Ascending aorta (tissue), 2 donors: Measurements from ENCODE around the gene ALKBH4. TPM values are rescaled to one million over a fixed set of nuclear protein-coding genes. Genes with fewer than 3 reads are reported as not detected.

Source experiments
- DNase-seq, 2 donors: peaks; one replicate each; pipeline ENCODE4 v3.0.0-alpha.2; 2019; ENCODE audit warnings: low spot score in 2 of 2
- H3K27ac ChIP-seq, 2 donors: fragments of 200-600 bp; sonication (generic); one replicate each; pipeline ENCODE4 v1.5.1; 2016 to 2017; ENCODE audit warnings: mild to moderate bottlenecking in 1 of 2
- H3K27me3 ChIP-seq: fragments of 200-600 bp; sonication (generic); one replicate; pipeline ENCODE4 v1.5.1; 2017
- H3K36me3 ChIP-seq, 2 donors: fragments of 200-600 bp; sonication (generic); one replicate each; pipeline ENCODE4 v1.5.1; 2016
- H3K4me1 ChIP-seq, 2 donors: fragments of 200-600 bp; sonication (generic); one replicate each; pipeline ENCODE4 v1.5.1; 2016 to 2017; ENCODE audit warnings: mild to moderate bottlenecking in 1 of 2
- H3K4me3 ChIP-seq, 2 donors: fragments of 200-600 bp; sonication (generic); one replicate each; pipeline ENCODE4 v1.5.1; 2016 to 2017; ENCODE audit warnings: mild to moderate bottlenecking in 1 of 2
- H3K9me3 ChIP-seq, 2 donors: fragments of 200-600 bp; sonication (generic); one replicate each; pipeline ENCODE4 v1.5.1; 2016
- CTCF ChIP-seq, 3 experiments: fragments of 200-600 bp in 2 of 3; fragments of 450-650 bp in 1 of 3; sonication (generic) in 2 of 3; IDR thresholded peaks; one replicate each; pipeline ENCODE4 v1.5.1; 2016 to 2019; ENCODE audit warnings: antibody characterized with exemption in 3 of 3, mild to moderate bottlenecking in 1 of 3, moderate library complexity in 1 of 3
- intact Hi-C: fragments of 100-400 bp; cut with DNase I; formaldehyde crosslinking; loops from one replicate; pipeline ENCODE4 v1.15.1; 2023
- total RNA-seq: library from RNA; depleted of rRNA; stranded (reverse); fragments of >200 nt; gene quantifications from one replicate; pipeline ENCODE4 v1.1.0, GENCODE V29; 2016

ALKBH4 gene
- total RNA-seq, 1 donor from 2014 or later: 26.4 TPM

- intact Hi-C loops: no loop called here
- H3K36me3 ChIP-seq: peaks cover 24 to 33% of the 10 kb centered on the region in 2 donors
- no peak for TF ChIP-seq CTCF (IDR thresholded peaks at IDR 0.05)
- no peaks in the 10 kb centered on the region for H3K4me1 ChIP-seq
- no peaks in the 10 kb centered on the region for H3K9me3 ChIP-seq
- no peak for DNase-seq
- H3K27ac ChIP-seq: peak overlapping the region in 1 of 2 donors; percentile 40
- no peak overlapping the region for H3K4me3 ChIP-seq
- no peaks in the 10 kb centered on the region for H3K27me3 ChIP-seq
Measured at GRCh38 chr7:102453319-102453718, 11.3 kb downstream of the ALKBH4 start.

GRCh38 chr7:102452451-102452850, 12.2 kb downstream of the ALKBH4 start:
- H3K27me3 ChIP-seq: no peaks in the 10 kb centered on the region
- no peaks in the 10 kb centered on the region for H3K9me3 ChIP-seq
- H3K27ac ChIP-seq: no peak overlapping the region
- no peak for TF ChIP-seq CTCF (IDR thresholded peaks at IDR 0.05)
- intact Hi-C loops: no loop called here
- H3K36me3 ChIP-seq: peaks cover 16 to 25% of the 10 kb centered on the region in 2 donors
- no peak overlapping the region for H3K4me3 ChIP-seq
- no peaks in the 10 kb centered on the region for H3K4me1 ChIP-seq
- DNase-seq: no peak

GRCh38 chr7:102451371-102452054, 13.2 kb downstream of the ALKBH4 start:
- H3K9me3 ChIP-seq: no peaks in the 10 kb centered on the region
- intact Hi-C loops: no loop called here
- no peaks in the 10 kb centered on the region for H3K4me1 ChIP-seq
- H3K4me3 ChIP-seq: no peak overlapping the region
- no peak for DNase-seq
- H3K27ac ChIP-seq: no peak overlapping the region
- no peaks in the 10 kb centered on the region for H3K27me3 ChIP-seq
- no peak for TF ChIP-seq CTCF (IDR thresholded peaks at IDR 0.05)
- peaks cover 8 to 20% of the 10 kb centered on the region in 2 donors for H3K36me3 ChIP-seq

GRCh38 chr7:102450242-102450641, 14.4 kb downstream of the ALKBH4 start:
- Histone ChIP-seq H3K9me3 (no peaks in the 10 kb centered on the region), H3K4me1 (no peaks in the 10 kb centered on the region), H3K36me3 (peaks cover 4 to 9% of the 10 kb centered on the region in 2 donors), H3K4me3 (no peak overlapping the region), H3K27ac (no peak overlapping the region), H3K27me3 (no peaks in the 10 kb centered on the region)
- no peak for TF ChIP-seq CTCF (IDR thresholded peaks at IDR 0.05)
- intact Hi-C loops: no loop called here
- no peak for DNase-seq

- TF ChIP-seq CTCF (IDR thresholded peaks at IDR 0.05): no peak
Measured at GRCh38 chr7:102449136-102449535, 15.5 kb downstream of the ALKBH4 start.

More at GRCh38 chr7:102449136-102449535, 15.5 kb downstream of the ALKBH4 start:
- Histone ChIP-seq H3K9me3 (no peaks in the 10 kb centered on the region), H3K27me3 (no peaks in the 10 kb centered on the region), H3K4me1 (no peaks in the 10 kb centered on the region), H3K27ac (no peak overlapping the region), H3K4me3 (no peak overlapping the region), H3K36me3 (peaks cover 4 to 6% of the 10 kb centered on the region in 2 donors)
- intact Hi-C loops: no loop called here
- DNase-seq: no peak
